ENCODE measurements around the gene JAK1.

Gene JAK1

DNA sequence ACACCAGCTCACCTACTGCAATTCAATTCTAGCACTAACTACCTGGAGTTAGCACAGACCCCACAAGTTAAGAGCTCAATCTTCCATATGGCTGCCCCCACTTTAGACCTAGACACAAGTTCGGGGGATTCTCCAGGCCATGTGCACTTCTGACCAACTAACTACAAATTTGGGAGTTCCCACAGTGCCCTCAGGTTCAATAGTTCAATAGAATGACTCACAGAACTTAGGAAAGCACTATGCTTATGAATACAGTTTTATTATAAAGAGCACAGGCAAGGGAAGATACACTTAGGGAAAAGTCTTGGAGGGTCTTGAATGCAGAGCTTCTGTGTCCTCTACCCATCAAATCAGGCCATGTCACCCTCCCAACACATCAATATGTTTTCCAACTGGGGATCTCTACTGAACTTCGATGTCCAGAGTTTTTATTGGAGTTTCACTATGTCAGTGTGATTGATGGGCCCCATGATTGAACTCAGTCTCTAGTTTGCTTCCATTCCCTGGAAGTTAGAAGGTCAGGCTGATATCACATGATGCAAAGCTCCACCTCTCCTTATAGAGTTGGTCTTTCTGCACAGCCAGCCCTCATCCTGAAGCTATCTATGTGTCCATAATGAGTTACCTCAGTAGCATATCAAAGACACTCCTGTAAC is 175.4 kb downstream of the JAK1 start:
- peak; percentile 5 for DNase-seq (ENCODE audit: low read depth)
- TF ChIP-seq, protein P1, sequence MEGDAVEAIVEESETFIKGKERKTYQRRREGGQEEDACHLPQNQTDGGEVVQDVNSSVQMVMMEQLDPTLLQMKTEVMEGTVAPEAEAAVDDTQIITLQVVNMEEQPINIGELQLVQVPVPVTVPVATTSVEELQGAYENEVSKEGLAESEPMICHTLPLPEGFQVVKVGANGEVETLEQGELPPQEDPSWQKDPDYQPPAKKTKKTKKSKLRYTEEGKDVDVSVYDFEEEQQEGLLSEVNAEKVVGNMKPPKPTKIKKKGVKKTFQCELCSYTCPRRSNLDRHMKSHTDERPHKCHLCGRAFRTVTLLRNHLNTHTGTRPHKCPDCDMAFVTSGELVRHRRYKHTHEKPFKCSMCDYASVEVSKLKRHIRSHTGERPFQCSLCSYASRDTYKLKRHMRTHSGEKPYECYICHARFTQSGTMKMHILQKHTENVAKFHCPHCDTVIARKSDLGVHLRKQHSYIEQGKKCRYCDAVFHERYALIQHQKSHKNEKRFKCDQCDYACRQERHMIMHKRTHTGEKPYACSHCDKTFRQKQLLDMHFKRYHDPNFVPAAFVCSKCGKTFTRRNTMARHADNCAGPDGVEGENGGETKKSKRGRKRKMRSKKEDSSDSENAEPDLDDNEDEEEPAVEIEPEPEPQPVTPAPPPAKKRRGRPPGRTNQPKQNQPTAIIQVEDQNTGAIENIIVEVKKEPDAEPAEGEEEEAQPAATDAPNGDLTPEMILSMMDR (conservative IDR thresholded peaks at IDR 0.05; ENCODE audit: control insufficient read depth, insufficient read depth, low read depth, low read length), result no peak
- H3K4me3 ChIP-seq (ENCODE audit: control insufficient read depth, low read depth, low read length), result no peak overlapping the region
